ENCODE measurements around the gene THAP4. TPM values are rescaled to one million over a fixed set of nuclear protein-coding genes. Genes with fewer than 3 reads are reported as not detected.

The THAP4 gene
- total and polyA plus RNA-seq, 2 of the 13 experiments (the other 11 are each of a cell fraction or from before 2014, with no cell fraction given): 59.7 to 75.7 TPM

GRCh38 chr2:241666627-241667400, 29.9 kb upstream of the THAP4 start:
- peaks cover 9% of the 10 kb centered on the region; the same call in 1 of the 2 replicates for H3K4me1 ChIP-seq (ENCODE audit: insufficient read depth, low read length)
- in situ Hi-C loops (cut with HindIII; ENCODE audit: extremely low pct_ligation_motif_present, low pct_unique_long_range_greater_than_20kb) (no loop called here), intact Hi-C loops (cut with micrococcal nuclease; ENCODE audit: unreplicated experiment) (no loop called here)
- ChIA-PET CTCF (ENCODE audit: low intra/inter-chr PET ratio, low total read pairs) (no interaction called here), POLR2A (no interaction called here)
- H3K79me2 ChIP-seq (ENCODE audit: insufficient read depth, low read length): no peaks in the 10 kb centered on the region
- ATAC-seq (no peak), FAIRE-seq (no peak), DNase-seq (ENCODE audit: low spot score) (no peak)
- no peaks in the 10 kb centered on the region for H3K27me3 ChIP-seq (ENCODE audit: control insufficient read depth in 1 of 2, insufficient read depth in 2 of 2, low read length in 2 of 2)
- no peak for TF ChIP-seq TMF1 (CRISPR knock-in tag; IDR thresholded peaks at IDR 0.05; ENCODE audit: low read depth)
- TF ChIP-seq ZSCAN22 (CRISPR knock-in tag; IDR thresholded peaks at IDR 0.05): no peak
- no peak for TF ChIP-seq ZNF354B (CRISPR knock-in tag; IDR thresholded peaks at IDR 0.05)
- TF ChIP-seq GABPB1 (CRISPR knock-in tag; IDR thresholded peaks at IDR 0.05): peak; percentile 16; the same call in 1 of the 2 replicates
- no peak for TF ChIP-seq ZNF576 (CRISPR knock-in tag; IDR thresholded peaks at IDR 0.05)
- no peak for TF ChIP-seq TCF7L2 (IDR thresholded peaks at IDR 0.05; ENCODE audit: low read depth, low read length)
- no peaks in the 10 kb centered on the region for H3K9me3 ChIP-seq (ENCODE audit: low read length)
- no peak overlapping the region for H3K9ac ChIP-seq (ENCODE audit: insufficient read depth, low read depth, low read length)
- H2AFZ ChIP-seq (ENCODE audit: low read length): no peak overlapping the region
- 98% methylated on average over 42 of the region's 42 CpGs for WGBS (ENCODE audit: low lambda C conversion rate)
- no peak overlapping the region for H3K27ac ChIP-seq (ENCODE audit: extremely low read length, insufficient read depth, low read length)
- H4K20me1 ChIP-seq (ENCODE audit: insufficient read depth, low read length): peaks cover 7% of the 10 kb centered on the region; the same call in 1 of the 2 replicates
- no peak overlapping the region for H3K4me2 ChIP-seq (ENCODE audit: low read depth, low read length)
- H3K36me3 ChIP-seq (replicated peaks in 1 of 2; ENCODE audit: control insufficient read depth in 1 of 2, insufficient read depth in 2 of 2, low read length in 2 of 2): peaks cover 37 to 61% of the 10 kb centered on the region in 2 experiments
- BruUV-seq (replicated peaks): no TSS peak
- H3K4me3 ChIP-seq (replicated peaks in 1 of 3; ENCODE audit: insufficient read depth in 1 of 3, low read depth in 2 of 3, low read length in 3 of 3): no peak overlapping the region

DNA sequence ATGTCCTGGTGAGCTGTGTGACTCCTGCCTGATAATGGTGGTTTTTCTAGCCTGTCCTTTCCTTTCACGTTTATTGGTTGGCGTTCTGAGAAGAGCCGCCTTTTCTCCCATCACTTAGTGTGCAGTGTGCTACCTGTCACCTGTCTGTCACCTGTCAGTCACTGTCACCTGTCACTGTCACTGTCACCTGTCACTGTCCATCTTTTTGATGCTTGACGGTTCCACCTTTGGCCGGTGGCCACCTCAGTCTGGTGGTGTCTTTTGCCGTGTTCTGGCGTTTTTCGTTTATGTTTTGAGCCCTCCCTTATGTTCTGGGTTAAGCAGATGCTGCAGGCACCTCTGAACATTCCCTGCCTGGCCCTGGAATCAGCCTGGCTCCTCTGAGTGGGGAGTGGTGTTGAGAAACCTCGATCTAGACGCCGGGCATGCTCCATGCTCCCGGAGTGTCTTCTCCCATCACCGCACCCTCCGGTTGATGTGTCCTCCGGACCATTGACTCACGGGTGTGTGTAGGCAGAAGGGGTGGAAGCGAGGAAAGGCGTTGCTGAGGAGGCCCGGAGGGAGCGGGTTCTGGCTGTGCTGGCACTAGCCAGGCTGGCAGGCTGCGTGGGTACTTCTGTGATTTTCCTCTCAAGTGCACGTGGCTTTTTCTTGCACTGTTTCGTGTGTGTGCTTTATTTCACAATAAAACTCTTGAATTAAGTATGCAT, 28.9 kb upstream of the THAP4 start:
- WGBS (ENCODE audit: low lambda C conversion rate): 94% methylated on average over 23 of the region's 23 CpGs
- Histone ChIP-seq H3K4me2 (ENCODE audit: low read depth, low read length) (no peak overlapping the region), H4K20me1 (ENCODE audit: insufficient read depth, low read length) (peaks cover 7% of the 10 kb centered on the region; the same call in 1 of the 2 replicates), H3K36me3 (replicated peaks in 1 of 2; ENCODE audit: control insufficient read depth in 1 of 2, insufficient read depth in 2 of 2, low read length in 2 of 2) (peaks cover 33 to 61% of the 10 kb centered on the region in 2 experiments), H3K9me3 (ENCODE audit: low read length) (no peaks in the 10 kb centered on the region), H2AFZ (ENCODE audit: low read length) (no peak overlapping the region), H3K79me2 (ENCODE audit: insufficient read depth, low read length) (no peaks in the 10 kb centered on the region), H3K4me1 (ENCODE audit: insufficient read depth, low read length) (peaks cover 9% of the 10 kb centered on the region; the same call in 1 of the 2 replicates), H3K9ac (ENCODE audit: insufficient read depth, low read depth, low read length) (no peak overlapping the region), H3K4me3 (replicated peaks in 1 of 3; ENCODE audit: insufficient read depth in 1 of 3, low read depth in 2 of 3, low read length in 3 of 3) (no peak overlapping the region), H3K27me3 (ENCODE audit: control insufficient read depth in 1 of 2, insufficient read depth in 2 of 2, low read length in 2 of 2) (no peaks in the 10 kb centered on the region), H3K27ac (ENCODE audit: extremely low read length, insufficient read depth, low read length) (no peak overlapping the region)
- BruUV-seq (replicated peaks): no TSS peak
- FAIRE-seq (no peak), DNase-seq (ENCODE audit: low spot score) (no peak), ATAC-seq (no peak)
- TF ChIP-seq PHF8 (CRISPR knock-in tag; IDR thresholded peaks at IDR 0.05): 0 out of 2 replicates have a peak, but pooled peaks have one; percentile 1
- TF ChIP-seq IRF9 (CRISPR knock-in tag; IDR thresholded peaks at IDR 0.05; ENCODE audit: borderline replicate concordance): no peak
- TF ChIP-seq, protein P1, sequence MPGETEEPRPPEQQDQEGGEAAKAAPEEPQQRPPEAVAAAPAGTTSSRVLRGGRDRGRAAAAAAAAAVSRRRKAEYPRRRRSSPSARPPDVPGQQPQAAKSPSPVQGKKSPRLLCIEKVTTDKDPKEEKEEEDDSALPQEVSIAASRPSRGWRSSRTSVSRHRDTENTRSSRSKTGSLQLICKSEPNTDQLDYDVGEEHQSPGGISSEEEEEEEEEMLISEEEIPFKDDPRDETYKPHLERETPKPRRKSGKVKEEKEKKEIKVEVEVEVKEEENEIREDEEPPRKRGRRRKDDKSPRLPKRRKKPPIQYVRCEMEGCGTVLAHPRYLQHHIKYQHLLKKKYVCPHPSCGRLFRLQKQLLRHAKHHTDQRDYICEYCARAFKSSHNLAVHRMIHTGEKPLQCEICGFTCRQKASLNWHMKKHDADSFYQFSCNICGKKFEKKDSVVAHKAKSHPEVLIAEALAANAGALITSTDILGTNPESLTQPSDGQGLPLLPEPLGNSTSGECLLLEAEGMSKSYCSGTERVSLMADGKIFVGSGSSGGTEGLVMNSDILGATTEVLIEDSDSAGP (CRISPR knock-in tag; IDR thresholded peaks at IDR 0.05; ENCODE audit: borderline replicate concordance): 0 out of 2 replicates have a peak, but pooled peaks have one; percentile 22
- intact Hi-C loops (cut with micrococcal nuclease; ENCODE audit: unreplicated experiment): no loop called here
- in situ Hi-C loops (cut with HindIII; ENCODE audit: extremely low pct_ligation_motif_present, low pct_unique_long_range_greater_than_20kb): no loop called here
- POLR2A ChIA-PET: no interaction called here
- CTCF ChIA-PET (ENCODE audit: low intra/inter-chr PET ratio, low total read pairs): no interaction called here
